ENCODE results near the gene CCDC141.

DNA sequence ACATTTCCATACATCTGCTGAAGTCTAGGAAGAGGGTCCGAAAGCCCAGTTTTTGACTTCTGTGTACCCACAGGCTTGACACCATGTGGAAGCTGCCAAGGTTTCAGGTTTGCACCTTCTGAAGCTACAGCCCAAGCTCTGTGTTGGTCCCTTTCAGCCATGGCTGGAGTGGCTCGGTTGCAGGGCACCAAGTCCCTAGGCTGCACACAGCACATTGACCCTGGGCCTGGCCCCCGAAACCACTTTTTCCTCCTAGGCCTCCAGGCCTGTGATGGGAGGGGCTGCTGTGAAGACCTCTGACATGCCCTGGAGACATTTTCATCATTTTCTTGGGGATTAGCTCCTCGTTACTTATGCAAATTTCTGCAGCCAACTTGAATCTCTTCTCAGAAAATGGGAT lies 55.7 kb downstream of the CCDC141 start:
- TF ChIP-seq YY1 (IDR thresholded peaks at IDR 0.05; ENCODE audit: insufficient read depth, insufficient read length) (no peak), ZNF274 (IDR thresholded peaks at IDR 0.05; ENCODE audit: low read depth, low read length) (no peak), SUZ12 (IDR thresholded peaks at IDR 0.05; ENCODE audit: extremely low read depth, insufficient read depth, insufficient read length) (no peak)

Data from NT2/D1 (cell line).